HG03108 (cell line): ENCODE measurements around the gene SMIM34.
"Not testable (repeated sequence)": the region's sequence is repeated elsewhere in the genome, so short reads cannot be mapped to it uniquely, and the experiment has no call there.

Source experiments
- ATAC-seq: cut with Tn5 transposase; IDR thresholded peaks from one replicate; pipeline ENCODE4 v1.9.1; 2021; ENCODE audit warnings: moderate library complexity; ENCODE audit not compliant: unreplicated experiment

SMIM34 gene

DNA sequence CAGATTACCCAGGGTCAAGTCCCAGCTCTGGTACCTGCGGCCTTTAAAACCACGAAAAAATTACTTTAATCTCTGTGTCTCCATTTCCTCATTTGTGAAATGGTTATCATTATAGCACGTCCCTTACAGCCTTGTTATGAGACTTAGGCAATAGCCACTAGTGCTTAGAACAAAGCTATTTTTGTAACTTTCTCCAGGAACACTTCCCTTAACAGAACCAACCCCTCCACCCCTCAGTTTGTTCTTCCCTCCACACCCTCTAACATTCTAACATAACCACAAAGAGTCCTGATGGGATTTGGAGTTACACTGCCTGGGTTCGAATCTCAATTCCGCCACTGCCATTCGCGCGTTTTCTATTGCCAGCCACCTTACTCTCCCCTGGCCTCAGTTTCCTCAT, 49.3 kb downstream of the SMIM34 start:
- not testable (repeated sequence) for ATAC-seq

- ATAC-seq: no peak
These were observed 51.4 kb downstream of the SMIM34 start for GRCh38 chr21:34372321-34372720.

- no peak for ATAC-seq
These were observed 54.0 kb downstream of the SMIM34 start for GRCh38 chr21:34369741-34370140.
